Measurements from ENCODE around the gene ZC3H12D. TPM values are rescaled to one million over a fixed set of nuclear protein-coding genes. Genes with fewer than 3 reads are reported as not detected.

Gene ZC3H12D
- total and polyA plus RNA-seq, 2 experiments from 2014 or later = 0.07 TPM; not detected in 1

DNA sequence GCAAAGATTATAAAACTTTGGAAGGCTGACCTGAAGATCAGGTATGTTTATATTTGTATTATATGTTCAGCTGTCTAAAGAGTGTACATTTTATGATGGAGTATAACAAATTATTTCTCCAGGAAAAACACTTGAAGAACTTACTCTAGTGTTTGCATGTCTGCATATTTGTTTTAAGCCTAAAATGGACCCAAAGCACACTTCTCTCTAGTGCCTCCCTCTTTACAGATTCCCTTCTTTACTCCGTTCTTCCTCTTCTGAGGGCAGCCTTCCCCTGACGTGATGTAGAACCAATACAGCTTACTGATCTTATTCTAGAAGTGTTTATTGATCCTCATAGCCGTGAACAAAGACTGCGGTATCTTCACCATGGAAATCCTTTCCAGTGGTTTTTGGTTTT, 70.8 kb downstream of the ZC3H12D start (continued):
- TF ChIP-seq, protein P1, sequence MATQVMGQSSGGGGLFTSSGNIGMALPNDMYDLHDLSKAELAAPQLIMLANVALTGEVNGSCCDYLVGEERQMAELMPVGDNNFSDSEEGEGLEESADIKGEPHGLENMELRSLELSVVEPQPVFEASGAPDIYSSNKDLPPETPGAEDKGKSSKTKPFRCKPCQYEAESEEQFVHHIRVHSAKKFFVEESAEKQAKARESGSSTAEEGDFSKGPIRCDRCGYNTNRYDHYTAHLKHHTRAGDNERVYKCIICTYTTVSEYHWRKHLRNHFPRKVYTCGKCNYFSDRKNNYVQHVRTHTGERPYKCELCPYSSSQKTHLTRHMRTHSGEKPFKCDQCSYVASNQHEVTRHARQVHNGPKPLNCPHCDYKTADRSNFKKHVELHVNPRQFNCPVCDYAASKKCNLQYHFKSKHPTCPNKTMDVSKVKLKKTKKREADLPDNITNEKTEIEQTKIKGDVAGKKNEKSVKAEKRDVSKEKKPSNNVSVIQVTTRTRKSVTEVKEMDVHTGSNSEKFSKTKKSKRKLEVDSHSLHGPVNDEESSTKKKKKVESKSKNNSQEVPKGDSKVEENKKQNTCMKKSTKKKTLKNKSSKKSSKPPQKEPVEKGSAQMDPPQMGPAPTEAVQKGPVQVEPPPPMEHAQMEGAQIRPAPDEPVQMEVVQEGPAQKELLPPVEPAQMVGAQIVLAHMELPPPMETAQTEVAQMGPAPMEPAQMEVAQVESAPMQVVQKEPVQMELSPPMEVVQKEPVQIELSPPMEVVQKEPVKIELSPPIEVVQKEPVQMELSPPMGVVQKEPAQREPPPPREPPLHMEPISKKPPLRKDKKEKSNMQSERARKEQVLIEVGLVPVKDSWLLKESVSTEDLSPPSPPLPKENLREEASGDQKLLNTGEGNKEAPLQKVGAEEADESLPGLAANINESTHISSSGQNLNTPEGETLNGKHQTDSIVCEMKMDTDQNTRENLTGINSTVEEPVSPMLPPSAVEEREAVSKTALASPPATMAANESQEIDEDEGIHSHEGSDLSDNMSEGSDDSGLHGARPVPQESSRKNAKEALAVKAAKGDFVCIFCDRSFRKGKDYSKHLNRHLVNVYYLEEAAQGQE (IDR thresholded peaks at IDR 0.05; ENCODE audit: unreplicated experiment) = no peak
- TF ChIP-seq, protein P2, sequence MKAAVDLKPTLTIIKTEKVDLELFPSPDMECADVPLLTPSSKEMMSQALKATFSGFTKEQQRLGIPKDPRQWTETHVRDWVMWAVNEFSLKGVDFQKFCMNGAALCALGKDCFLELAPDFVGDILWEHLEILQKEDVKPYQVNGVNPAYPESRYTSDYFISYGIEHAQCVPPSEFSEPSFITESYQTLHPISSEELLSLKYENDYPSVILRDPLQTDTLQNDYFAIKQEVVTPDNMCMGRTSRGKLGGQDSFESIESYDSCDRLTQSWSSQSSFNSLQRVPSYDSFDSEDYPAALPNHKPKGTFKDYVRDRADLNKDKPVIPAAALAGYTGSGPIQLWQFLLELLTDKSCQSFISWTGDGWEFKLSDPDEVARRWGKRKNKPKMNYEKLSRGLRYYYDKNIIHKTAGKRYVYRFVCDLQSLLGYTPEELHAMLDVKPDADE (IDR thresholded peaks at IDR 0.05) = no peak
- TF ChIP-seq JUNB (IDR thresholded peaks at IDR 0.05; ENCODE audit: unreplicated experiment) = no peak
- TF ChIP-seq POLR2AphosphoS5 (IDR thresholded peaks at IDR 0.05; ENCODE audit: low read depth) = no peak
- TF ChIP-seq STAT1 (IDR thresholded peaks at IDR 0.05; ENCODE audit: unreplicated experiment) = no peak
- TF ChIP-seq, protein P3, sequence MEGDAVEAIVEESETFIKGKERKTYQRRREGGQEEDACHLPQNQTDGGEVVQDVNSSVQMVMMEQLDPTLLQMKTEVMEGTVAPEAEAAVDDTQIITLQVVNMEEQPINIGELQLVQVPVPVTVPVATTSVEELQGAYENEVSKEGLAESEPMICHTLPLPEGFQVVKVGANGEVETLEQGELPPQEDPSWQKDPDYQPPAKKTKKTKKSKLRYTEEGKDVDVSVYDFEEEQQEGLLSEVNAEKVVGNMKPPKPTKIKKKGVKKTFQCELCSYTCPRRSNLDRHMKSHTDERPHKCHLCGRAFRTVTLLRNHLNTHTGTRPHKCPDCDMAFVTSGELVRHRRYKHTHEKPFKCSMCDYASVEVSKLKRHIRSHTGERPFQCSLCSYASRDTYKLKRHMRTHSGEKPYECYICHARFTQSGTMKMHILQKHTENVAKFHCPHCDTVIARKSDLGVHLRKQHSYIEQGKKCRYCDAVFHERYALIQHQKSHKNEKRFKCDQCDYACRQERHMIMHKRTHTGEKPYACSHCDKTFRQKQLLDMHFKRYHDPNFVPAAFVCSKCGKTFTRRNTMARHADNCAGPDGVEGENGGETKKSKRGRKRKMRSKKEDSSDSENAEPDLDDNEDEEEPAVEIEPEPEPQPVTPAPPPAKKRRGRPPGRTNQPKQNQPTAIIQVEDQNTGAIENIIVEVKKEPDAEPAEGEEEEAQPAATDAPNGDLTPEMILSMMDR (conservative IDR thresholded peaks at IDR 0.05; ENCODE audit: low read depth in 2 of 2) = no peak
- no peak for TF ChIP-seq ZNF114 (CRISPR knock-in tag; IDR thresholded peaks at IDR 0.05)

DNA sequence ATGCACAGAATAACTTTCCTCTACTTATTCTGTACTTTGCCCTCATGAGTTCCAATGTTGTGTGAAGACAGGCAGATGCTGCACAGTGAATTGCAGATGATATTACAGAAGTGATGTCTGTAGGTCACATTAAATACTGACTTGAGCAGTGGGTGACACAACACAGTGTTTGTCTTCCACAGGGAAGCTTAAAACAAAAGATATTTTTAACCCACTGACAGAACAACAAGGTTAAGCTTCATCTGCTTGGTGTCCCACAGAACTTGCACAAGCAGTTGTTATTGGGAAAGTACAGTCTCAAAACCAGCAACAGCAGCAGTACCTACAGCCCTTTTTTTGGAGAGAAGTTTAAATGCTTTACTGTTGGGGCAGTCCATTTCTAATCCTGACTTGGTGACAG, 74.3 kb downstream of the ZC3H12D start:
- H3K4me3 Mint-ChIP-seq = no peak overlapping the region
- Histone ChIP-seq H3K4me1 (ENCODE audit: insufficient read depth) (no peaks in the 10 kb centered on the region), H3K4me2 (no peak overlapping the region), H3K36me3 (ENCODE audit: insufficient read depth) (no peaks in the 10 kb centered on the region; the same call in 1 of the 2 replicates), H3K79me2 (replicated peaks; ENCODE audit: insufficient read depth) (no peaks in the 10 kb centered on the region), H4K20me1 (replicated peaks; ENCODE audit: insufficient read depth) (no peaks in the 10 kb centered on the region), H2AFZ (no peak overlapping the region), H3K27me3 (ENCODE audit: insufficient read depth) (no peaks in the 10 kb centered on the region), H3K27ac (ENCODE audit: low read depth) (no peak overlapping the region), H3F3A (replicated peaks; ENCODE audit: low read depth) (no peaks in the 10 kb centered on the region), H3K9me2 (ENCODE audit: insufficient read depth) (no peaks in the 10 kb centered on the region), H3K4me3 (no peak overlapping the region)
- H3K9me3 Mint-ChIP-seq = no peaks in the 10 kb centered on the region; the same call in 2 of the 3 replicates
- TF ChIP-seq ZNF331 (CRISPR knock-in tag; IDR thresholded peaks at IDR 0.05; ENCODE audit: low read depth) (no peak), EZH2 (IDR thresholded peaks at IDR 0.05; ENCODE audit: low read depth, unreplicated experiment) (no peak)
- TF ChIP-seq, protein P2 (IDR thresholded peaks at IDR 0.05) = no peak
- no peak for ATAC-seq
- DNase-seq (ENCODE audit: low spot score) = no peak
- peaks cover 12% of the 10 kb centered on the region for H3K36me3 Mint-ChIP-seq (ENCODE audit: low read depth)
- no peak overlapping the region for H3K27ac Mint-ChIP-seq
- peaks cover 1% of the 10 kb centered on the region; the same call in 2 of the 3 replicates for H3K4me1 Mint-ChIP-seq
- H3K27me3 Mint-ChIP-seq (ENCODE audit: insufficient read depth, low read depth, poor library complexity) = peaks cover 2% of the 10 kb centered on the region
